NK-92 (cell line): ENCODE data around the gene SPACA6.

Experiments
- DNase-seq: peaks from one replicate; lab custom pipeline; 2025; ENCODE audit not compliant: unreplicated experiment; lab: John Stamatoyannopoulos, UW

Gene SPACA6

DNA sequence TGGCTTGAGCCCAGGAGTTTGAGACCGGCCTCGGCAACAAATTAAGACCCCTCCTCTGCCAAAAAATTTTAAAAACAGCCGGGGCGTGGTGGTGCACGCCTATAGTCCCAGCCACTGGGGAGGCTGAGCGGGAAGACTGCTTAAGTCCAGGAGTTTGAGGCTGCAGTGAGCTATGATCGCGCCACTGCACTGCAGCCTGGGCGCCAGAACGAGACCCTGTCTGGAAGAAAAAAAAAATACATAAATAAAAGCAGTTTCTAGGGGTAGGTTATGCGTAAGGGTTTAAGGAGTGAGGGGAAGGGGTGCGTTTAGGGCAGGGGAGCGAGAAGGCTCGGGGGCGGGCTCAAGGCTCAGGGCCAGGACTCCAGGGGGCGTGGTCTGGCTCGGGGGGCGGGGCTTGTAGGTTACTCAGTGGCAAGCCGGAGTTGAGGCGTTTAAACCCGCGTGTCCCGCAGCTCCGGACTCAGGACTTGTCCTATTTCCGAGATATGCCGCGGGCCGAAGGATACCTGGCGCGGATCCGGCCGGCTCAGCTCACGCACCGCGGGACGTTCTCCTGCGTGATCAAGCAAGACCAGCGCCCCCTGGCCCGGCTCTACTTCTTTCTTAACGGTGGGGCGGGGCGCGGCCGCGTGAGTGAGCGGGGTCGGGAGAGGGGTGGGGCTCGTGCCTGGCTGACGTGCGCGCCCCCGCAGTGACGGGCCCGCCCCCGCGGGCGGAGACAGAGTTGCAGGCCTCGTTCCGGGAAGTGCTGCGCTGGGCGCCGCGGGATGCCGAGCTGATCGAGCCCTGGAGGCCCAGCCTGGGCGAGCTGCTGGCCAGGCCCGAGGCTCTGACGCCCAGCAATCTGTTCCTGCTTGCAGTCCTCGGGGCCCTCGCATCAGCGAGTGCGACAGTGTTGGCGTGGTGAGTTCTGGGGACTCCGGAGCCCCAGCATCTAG, 10.7 kb downstream of the SPACA6 start:
- DNase-seq: peak; percentile 55

- no peak for DNase-seq
Observed at GRCh38 chr19:51704626-51705025, 11.5 kb downstream of the SPACA6 start.

DNA sequence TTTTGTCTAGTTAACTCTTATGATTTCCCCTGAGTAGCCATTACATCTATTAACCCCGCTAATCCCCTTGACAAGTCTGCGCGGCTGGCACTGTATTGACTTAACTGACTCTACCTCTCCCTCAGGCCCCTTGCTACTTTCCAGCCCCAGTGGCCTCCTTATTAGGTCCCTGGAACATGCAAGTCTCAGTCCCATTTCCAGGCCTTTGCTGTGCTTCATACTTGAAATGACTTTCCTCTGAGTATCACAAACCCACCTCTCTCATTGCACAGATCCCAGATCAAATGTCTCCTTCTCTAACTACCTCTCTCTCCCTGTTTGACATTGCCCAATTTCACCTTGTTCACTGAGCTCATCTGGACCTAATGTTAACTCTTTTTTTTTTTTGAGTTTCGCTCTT, 13.2 kb downstream of the SPACA6 start:
- no peak for DNase-seq

DNA sequence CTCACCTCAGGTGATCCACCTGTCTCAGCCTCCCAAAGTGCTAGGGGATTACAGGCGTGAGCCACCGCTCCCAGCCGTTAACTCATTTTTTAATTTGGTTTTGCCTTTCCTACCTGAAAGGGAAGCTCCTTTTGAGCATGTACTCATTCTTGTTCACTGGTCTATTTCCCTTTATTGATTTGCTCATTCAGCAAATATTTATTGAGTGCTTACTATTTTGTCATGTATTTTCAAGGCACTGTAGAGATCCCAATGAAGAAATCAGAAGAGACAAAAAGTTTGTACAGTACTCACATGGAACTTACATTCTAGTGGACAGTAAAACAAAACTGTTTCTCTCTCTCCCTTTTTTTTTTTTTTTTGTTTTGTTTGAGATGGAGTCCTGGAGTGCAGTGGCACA, 13.8 kb downstream of the SPACA6 start:
- no peak for DNase-seq

GRCh38 chr19:51708811-51709210, 15.7 kb downstream of the SPACA6 start:
- DNase-seq: no peak

DNA sequence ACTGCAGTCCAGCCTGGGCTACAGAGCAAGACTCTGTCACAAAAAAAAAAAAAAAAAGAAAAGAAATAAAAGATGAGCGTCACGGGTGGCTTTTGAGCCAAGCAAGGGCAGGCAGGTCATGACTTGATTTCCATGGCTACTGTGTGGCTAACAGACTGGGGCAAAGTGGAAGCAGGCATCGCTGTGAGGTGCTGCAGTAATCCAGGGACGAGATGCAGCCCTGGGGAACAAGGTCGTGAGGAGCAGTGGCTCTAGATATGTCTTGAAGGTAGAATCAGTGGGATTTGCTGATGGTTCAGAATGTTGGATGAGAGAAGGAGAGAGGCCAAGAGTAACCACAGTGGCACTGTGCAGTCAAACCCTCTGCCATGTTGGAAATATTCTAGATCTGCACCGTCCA, 16.4 kb downstream of the SPACA6 start:
- no peak for DNase-seq

GRCh38 chr19:51710163-51710562, 17.0 kb downstream of the SPACA6 start:
- no peak for DNase-seq

GRCh38 chr19:51711702-51712101, 18.6 kb downstream of the SPACA6 start:
- DNase-seq: no peak

DNA sequence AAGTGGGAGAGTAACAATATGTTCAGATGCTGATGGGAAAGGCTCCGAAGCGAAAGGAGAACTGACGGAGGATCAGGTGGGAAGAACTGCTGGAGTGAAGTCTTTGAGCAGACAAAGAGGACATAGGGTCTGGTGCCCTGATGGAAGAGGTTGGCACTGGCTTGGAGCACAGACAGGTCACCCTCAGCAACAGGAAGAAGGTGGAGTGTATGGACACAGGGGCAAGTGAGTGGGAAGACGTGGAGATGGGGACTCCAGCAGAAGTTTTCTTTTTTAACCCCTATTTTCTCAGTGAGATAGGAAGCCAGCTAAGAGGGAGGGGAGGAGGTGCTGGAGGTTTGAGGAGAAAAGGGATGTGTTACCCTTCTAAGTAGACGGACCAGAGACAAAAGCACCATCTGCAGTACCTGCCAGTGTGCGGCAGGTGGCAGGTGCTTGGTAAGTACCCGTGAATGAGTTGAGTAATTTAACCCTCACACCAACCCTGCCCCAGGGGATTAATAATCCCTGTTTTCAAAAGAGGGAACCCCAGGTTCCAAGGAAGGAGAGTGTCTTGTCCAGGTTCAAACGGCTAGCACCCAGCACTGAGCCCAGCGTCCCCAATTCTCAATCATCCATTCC, 19.4 kb downstream of the SPACA6 start:
- DNase-seq: no peak

- no peak for DNase-seq
Observed at GRCh38 chr19:51713319-51714285, 20.5 kb downstream of the SPACA6 start.

DNA sequence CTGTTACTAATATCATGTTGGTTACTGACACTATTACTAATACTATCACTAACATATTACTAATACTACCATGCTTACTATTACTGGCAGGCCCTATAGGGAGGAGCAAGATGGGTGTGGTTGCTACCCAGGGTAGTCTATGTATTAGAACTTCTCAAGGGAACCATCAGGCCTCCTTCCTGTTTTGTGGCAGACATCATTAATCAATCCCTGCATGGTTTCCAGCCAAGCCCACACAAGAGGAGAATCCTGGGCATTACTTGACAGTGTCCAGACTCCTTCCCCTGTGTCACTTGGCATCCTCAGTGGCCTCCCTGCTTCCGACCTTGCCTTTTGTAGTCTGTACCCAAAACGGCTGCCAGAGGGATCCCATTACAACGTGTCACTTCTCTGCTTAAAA, 21.7 kb downstream of the SPACA6 start:
- DNase-seq: no peak

DNA sequence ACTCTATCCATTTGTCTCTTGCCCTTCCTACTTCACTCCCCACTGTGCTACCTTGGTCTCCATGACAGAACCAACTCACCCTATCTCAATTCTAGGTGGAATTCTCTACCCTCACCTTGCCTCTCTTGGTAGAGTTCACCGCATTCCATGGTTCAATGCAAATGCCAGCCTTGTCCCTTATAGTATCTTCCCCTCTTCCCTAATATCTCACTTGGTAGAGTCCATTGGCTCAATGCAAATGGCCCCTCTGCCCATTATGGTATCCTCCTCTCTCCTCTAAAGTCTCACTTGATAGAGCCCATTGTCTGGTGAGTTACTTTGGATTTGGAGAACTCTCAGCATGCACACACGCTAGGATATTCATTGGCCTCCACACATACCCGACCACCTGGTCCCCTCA, 22.7 kb downstream of the SPACA6 start:
- no peak for DNase-seq

GRCh38 chr19:51716925-51717324, 23.8 kb downstream of the SPACA6 start:
- DNase-seq: no peak

GRCh38 chr19:51719251-51719988, 26.3 kb downstream of the SPACA6 start:
- no peak for DNase-seq

DNA sequence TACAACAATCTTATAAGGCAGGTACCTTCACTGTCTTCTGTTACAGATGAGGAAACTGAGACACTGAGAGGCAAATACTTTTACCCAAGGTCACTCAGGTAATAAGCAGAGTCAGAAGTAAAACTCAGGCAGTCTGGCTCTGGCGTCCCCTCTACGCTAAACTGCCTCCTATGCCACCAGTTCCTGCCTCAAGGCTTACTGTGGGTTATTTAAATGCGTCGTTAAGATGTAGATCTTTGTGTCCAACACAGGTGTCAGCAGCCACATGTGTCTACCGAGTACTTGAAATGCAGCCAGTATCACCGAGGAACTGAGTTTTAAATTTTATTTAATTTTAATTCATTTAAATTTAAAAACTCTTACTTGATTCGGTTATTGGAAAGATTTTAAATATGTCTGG, 28.8 kb downstream of the SPACA6 start:
- no peak for DNase-seq

- no peak for DNase-seq
Observed at GRCh38 chr19:51722492-51722891, 29.4 kb downstream of the SPACA6 start.

- DNase-seq: no peak
Observed at GRCh38 chr19:51724543-51724942, 31.4 kb downstream of the SPACA6 start.

GRCh38 chr19:51726049-51726448, 32.9 kb downstream of the SPACA6 start:
- no peak for DNase-seq

DNA sequence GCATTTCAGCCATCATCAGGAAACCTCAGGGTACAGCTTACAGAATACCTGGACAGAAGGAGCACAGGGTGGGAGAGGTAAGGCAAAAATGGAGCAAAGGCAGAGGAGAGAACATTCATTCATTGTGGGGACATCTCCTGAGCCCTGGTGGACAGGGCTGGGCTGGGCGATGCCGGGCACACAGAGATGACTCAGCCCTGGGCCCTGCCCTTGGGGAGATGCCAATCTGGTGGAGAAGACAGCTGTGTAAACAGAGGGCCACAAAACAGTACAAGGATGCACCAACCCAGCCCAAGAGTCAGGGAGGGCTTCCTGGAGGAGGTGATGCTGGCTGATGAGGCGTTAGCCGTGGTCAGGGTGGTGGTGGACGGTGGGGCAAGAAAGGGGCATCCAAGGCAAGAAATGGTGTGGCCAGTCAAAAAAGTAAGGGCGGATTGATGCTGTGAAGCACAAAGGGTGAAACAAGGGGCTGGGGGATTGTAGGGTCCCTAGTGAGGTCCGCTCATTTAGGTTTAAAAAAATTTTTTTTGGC, 34.3 kb downstream of the SPACA6 start:
- DNase-seq: no peak

DNA sequence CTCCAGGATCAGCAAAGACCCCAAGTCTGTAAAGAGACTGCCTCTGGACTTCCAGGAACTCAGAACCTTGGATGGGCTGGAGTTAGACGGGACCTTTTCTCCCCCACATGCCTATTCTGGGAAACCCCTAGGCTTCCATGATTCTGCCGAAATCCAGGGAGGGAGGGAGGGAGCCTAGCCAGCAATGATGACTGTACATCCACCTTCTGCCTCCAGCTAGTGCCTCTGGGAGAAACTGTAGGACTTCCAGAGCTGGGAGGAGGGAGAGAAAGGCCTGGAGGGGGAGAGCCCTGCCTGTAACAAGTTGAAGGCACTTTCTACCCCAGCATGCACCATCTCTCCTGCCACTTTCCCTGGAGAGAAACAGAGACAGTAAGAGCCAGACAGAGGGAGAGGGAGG, 36.7 kb downstream of the SPACA6 start:
- DNase-seq: no peak
